SU-DHL-6 (cell line): ENCODE data around the gene FBN3.

Experiments used
- EZH2phosphoT487 ChIP-seq: fragments of 200-600 bp; sonication (generic), shearing (Covaris generic); conservative IDR thresholded peaks from 2 replicates; pipeline ENCODE4 v1.6.1; 2018; ENCODE audit warnings: mild to moderate bottlenecking, antibody characterized with exemption, low read length, moderate library complexity, mixed read lengths
- TF ChIP-seq, protein P1 (sequence below): fragments of 200-600 bp; sonication (generic); IDR thresholded peaks from one replicate; pipeline ENCODE4 v1.5.1; 2017; ENCODE audit warnings: antibody characterized with exemption, mild to moderate bottlenecking, low read length, moderate library complexity; ENCODE audit not compliant: insufficient read depth, poor library complexity, severe bottlenecking

GRCh38 chr19:8185343-8186068 lies 36.1 kb upstream of the FBN3 start:
- no peak for TF ChIP-seq EZH2phosphoT487
- TF ChIP-seq, protein P1, sequence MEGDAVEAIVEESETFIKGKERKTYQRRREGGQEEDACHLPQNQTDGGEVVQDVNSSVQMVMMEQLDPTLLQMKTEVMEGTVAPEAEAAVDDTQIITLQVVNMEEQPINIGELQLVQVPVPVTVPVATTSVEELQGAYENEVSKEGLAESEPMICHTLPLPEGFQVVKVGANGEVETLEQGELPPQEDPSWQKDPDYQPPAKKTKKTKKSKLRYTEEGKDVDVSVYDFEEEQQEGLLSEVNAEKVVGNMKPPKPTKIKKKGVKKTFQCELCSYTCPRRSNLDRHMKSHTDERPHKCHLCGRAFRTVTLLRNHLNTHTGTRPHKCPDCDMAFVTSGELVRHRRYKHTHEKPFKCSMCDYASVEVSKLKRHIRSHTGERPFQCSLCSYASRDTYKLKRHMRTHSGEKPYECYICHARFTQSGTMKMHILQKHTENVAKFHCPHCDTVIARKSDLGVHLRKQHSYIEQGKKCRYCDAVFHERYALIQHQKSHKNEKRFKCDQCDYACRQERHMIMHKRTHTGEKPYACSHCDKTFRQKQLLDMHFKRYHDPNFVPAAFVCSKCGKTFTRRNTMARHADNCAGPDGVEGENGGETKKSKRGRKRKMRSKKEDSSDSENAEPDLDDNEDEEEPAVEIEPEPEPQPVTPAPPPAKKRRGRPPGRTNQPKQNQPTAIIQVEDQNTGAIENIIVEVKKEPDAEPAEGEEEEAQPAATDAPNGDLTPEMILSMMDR = no peak
